ENCODE measurements around the gene LUZP4. TPM values are rescaled to one million over a fixed set of nuclear protein-coding genes. Genes with fewer than 3 reads are reported as not detected.
"Not testable (repeated sequence)": the region's sequence is repeated elsewhere in the genome, so short reads cannot be mapped to it uniquely, and the experiment has no call there.

Gene LUZP4
- total RNA-seq, 1 donor from 2014 or later = not detected

DNA sequence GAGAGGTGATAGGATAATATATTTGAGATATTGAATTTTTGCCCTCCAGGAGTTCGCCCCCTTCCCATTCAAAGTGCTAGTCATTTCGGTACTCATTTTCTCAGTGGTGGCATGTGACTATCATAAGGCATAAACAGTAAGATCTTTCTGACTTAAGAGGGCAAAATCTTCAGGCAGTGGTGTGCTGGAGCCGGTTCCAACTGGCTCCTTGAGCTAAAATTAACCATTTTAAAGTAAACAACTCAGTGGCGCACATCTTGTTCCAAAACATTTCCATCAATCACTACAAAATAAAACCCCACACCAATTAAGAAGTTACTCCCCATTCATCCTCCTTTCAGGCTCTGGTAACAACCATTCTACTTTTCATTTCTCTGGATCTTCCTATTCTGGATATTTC, 43.3 kb downstream of the LUZP4 start:
- ATAC-seq (no peak), DNase-seq (no peak)
- intact Hi-C loops (cut with micrococcal nuclease) = loop anchor here (5.0 kb wide), 2 partner anchors 309 to 359 kb away; no protein-coding TSS in a partner anchor

DNA sequence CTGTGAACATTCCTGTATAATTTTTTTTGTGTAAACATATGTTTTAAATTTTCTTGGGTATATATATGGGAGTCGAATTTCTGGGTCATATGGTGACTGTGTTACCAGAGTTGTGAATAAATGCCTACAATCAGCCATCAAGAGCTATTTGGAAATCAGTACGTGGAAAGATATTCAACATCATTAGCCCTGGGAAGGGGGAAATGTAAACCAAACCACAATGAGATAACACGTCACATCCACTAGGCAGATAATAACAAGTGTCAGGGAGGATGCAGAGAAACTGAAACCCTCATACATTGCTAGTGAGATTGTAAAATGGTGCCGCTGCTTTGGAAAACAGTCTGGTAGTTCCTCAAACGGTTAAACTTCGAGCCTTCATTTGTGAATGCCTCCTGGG, 43.9 kb downstream of the LUZP4 start:
- DNase-seq (no peak), ATAC-seq (no peak)
- intact Hi-C loops (cut with micrococcal nuclease) = loop anchor here (5.0 kb wide), 2 partner anchors 309 to 359 kb away; no protein-coding TSS in a partner anchor

GRCh38 chrX:115337491-115338144, 48.1 kb downstream of the LUZP4 start:
- DNase-seq (no peak), ATAC-seq (peak; percentile 56)
- intact Hi-C loops (cut with micrococcal nuclease) = no loop called here

DNA sequence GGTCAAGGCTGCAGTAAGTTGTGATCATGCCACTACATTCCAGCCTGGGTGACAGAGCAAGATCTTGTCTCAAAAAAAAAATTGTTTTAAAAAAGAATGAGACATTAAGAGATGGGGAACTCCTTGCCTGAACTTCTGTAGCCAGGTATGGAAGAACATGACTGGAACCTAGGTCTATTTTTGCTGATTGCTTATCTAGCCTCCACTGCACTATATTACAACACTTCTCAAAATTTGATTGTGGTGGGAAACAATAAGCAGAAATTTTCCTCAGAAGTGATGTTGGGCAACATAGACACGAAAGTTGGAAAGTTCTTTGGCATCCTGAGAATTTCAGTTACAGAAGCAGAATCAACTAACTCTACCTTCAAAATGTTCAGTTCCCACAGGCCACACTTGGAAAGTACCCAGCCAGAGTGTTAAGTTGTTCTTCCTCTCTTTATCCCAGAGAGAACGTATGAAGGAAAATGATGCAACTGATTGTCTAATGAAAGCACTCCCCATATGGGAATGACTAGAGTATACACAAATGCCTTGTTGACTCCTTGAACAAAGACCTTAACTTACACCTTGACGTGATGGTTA, 50.0 kb downstream of the LUZP4 start:
- ATAC-seq (no peak), DNase-seq (no peak)
- intact Hi-C loops (cut with micrococcal nuclease) = no loop called here

- ATAC-seq (no peak), DNase-seq (no peak)
- intact Hi-C loops (cut with micrococcal nuclease) = no loop called here
These were observed 51.9 kb downstream of the LUZP4 start for GRCh38 chrX:115341421-115341820.

DNA sequence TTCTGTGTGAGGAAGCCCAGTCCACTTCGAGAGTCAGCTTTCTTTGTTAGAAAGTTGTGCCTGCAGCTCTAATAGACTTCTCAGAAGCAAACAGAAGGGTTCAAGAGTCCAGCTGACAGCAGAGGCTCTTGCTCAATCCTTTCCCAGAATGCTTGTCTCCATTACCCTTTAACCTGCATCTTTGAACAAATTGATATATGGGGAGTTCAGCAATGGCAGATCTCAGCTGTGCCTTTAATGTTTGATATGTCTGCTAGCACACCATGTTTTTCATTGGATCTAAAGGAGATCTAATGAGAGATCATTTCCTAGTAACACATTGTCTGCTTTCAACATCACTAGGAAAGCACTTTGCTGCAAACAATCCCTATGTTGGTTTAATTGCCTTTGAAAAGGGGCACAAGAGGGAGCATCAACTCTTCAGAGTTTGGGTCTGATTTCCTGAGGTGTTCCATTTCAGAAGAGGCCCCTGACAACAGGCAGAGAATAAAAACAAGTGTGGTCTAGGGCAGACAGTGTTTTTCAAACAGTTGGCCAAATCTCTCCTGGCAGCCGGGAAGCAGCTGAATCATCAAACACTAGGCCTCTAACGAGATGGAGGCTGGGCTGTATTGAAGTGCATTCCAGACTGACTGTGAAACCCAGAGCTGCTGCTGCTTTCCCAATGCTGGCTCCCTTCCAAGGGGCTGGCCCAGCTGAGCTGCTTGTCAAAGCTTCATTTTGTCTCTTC, 55.5 kb downstream of the LUZP4 start:
- DNase-seq = peak; percentile 80
- ATAC-seq = peak; percentile 97
- intact Hi-C loops (cut with micrococcal nuclease) = no loop called here

GRCh38 chrX:115345615-115346014, 56.1 kb downstream of the LUZP4 start:
- ATAC-seq (peak; percentile 20), DNase-seq (no peak)
- intact Hi-C loops (cut with micrococcal nuclease) = no loop called here

DNA sequence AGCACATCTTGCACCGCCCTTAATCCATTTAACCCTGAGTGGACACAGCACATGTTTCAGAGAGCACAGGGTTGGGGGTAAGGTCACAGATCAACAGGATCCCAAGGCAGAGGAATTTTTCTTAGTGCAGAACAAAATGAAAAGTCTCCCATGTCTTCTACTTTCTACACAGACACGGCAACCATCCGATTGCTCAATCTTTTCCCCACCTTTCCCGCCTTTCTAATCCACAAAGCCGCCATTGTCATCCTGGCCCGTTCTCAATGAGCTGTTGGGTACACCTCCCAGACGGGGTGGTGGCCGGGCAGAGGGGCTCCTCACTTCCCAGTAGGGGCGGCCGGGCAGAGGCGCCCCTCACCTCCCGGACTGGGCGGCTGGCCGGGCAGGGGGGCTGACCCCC, 57.2 kb downstream of the LUZP4 start:
- DNase-seq; ATAC-seq; intact Hi-C loops (cut with micrococcal nuclease): not testable (repeated sequence)

- no peak for ATAC-seq
- no peak for DNase-seq
- intact Hi-C loops (cut with micrococcal nuclease) = no loop called here
These were observed 59.1 kb downstream of the LUZP4 start for GRCh38 chrX:115348446-115349225.

DNA sequence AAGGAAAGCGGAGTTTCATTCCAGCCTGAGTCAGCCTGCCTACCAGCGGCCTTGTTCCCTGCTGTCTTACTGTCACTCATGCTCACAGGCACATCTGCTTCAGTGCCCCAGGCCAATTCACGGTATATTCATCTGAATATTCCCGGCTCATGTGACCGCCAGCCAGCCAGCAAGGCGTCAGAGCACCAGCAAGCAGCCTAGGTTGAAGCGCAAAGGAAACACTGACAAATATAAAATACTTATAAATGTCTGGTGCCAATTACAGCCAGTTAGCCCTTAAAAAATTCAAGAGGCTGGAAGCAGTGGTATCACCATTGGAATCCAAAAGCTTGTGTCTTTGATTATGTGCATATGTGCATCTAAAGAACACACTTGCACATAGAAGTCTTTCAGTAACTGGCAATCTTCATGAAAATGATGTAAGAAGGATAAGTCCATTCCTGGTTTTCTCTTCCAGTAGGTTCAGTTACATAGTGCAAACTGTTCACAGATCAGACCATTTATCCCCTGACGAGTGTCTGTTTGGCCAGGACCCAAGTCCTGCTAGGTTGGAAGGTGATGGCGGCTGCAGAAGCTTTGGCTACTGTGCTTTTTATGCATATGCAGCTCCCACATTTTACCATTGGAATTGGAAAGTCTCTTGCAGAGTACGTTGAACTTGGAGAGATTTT, 61.3 kb downstream of the LUZP4 start:
- intact Hi-C loops (cut with micrococcal nuclease) = no loop called here
- ATAC-seq (no peak), DNase-seq (no peak)

DNA sequence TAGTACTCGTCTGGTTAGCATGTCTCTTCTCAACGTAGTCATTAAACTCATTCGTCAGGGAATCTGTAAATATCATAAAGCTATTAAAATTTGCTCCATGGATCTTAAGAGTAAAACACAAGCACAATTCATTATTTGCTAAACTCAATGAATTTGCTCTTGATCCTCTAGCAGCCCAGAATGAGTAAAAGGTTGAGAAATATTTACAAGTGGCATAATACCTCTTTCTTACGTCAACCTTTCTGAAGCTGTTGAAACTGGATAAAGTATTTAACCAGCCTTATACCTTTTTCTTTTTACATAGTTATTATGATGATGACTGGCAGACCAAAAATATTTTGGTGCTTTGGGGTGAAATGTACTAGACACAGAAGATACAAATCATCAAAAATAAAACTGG, 66.9 kb downstream of the LUZP4 start:
- ATAC-seq (no peak), DNase-seq (no peak)
- intact Hi-C loops (cut with micrococcal nuclease) = no loop called here

Other genes with a start within 250 kb of the LUZP4 start
- not detected for gene RBMXL3, start 100.3 kb upstream of the LUZP4 start, total RNA-seq
- gene LRCH2, start 55.6 kb upstream of the LUZP4 start, total RNA-seq = 1.6 TPM